ENCODE measurements around the gene EGLN2. TPM values are rescaled to one million over a fixed set of nuclear protein-coding genes. Genes with fewer than 3 reads are reported as not detected.
"Not testable (repeated sequence)": the region's sequence is repeated elsewhere in the genome, so short reads cannot be mapped to it uniquely, and the experiment has no call there.

The EGLN2 gene
- total RNA-seq, 4 donors from 2014 or later = 30.3 to 50.9 (median 33.0) TPM

DNA sequence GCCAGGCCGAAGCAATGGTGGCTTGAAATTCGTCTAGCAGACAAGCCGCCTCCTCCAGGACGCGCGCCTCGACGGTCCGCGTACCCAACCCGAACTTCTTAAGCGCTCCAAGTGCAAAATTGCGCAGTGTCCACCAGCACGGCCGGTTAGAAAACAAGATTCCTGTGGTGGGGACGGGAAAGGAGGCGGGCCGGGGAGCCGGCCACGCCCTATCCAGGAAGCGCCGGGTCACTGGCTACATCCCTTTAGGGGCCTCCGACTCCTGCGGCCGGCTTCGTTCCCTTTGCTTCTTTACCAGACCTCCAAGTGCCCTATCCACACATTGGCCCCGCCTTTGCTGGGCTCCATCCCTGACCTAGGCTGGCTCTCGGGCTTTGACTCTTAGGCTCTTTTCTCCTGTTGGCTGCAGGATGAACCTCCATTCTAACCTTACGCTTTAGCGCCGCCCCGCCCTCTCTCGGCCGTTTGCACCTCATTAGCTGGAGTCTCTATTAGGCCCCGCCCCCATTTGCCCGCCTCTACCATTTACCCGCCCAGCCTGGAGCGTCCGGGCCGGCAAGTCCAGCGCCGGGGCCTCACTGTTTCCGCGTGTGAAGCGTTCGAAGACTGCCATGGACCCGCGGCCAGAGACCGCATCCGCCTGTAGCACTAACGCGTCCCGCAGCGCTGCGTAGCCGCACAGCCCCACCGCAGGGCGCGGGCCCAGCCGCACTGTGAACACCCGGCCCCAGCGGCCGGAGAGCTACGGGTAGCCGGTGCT, 11.8 kb downstream of the EGLN2 start:
- H3K27ac ChIP-seq = peak overlapping the region; percentile 67 to 87 (median 84)
- WGBS, 2 donors = 0 to 4% methylated on average over 12 to 27 of the region's 65 CpGs
- peak overlapping the region; percentile 27 to 66 (median 50) for H3K4me3 ChIP-seq
- H3K9me3 ChIP-seq, DNase-seq, H3K27me3 ChIP-seq: not testable (repeated sequence)
- H3K4me1 ChIP-seq = peaks cover 33 to 72% (median 54%) of the 10 kb centered on the region in 3 donors
- peaks cover 0 to 27% (median 6%) of the 10 kb centered on the region in 3 donors for H3K36me3 ChIP-seq
- intact Hi-C loops (cut with DNase I) = loop anchor here (5.0 kb wide), 1 partner anchor 149 kb away; no protein-coding TSS in a partner anchor
- TF ChIP-seq, protein P1, sequence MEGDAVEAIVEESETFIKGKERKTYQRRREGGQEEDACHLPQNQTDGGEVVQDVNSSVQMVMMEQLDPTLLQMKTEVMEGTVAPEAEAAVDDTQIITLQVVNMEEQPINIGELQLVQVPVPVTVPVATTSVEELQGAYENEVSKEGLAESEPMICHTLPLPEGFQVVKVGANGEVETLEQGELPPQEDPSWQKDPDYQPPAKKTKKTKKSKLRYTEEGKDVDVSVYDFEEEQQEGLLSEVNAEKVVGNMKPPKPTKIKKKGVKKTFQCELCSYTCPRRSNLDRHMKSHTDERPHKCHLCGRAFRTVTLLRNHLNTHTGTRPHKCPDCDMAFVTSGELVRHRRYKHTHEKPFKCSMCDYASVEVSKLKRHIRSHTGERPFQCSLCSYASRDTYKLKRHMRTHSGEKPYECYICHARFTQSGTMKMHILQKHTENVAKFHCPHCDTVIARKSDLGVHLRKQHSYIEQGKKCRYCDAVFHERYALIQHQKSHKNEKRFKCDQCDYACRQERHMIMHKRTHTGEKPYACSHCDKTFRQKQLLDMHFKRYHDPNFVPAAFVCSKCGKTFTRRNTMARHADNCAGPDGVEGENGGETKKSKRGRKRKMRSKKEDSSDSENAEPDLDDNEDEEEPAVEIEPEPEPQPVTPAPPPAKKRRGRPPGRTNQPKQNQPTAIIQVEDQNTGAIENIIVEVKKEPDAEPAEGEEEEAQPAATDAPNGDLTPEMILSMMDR (IDR thresholded peaks at IDR 0.05) = peak in 2 of 6 experiments; percentile 10 to 25

DNA sequence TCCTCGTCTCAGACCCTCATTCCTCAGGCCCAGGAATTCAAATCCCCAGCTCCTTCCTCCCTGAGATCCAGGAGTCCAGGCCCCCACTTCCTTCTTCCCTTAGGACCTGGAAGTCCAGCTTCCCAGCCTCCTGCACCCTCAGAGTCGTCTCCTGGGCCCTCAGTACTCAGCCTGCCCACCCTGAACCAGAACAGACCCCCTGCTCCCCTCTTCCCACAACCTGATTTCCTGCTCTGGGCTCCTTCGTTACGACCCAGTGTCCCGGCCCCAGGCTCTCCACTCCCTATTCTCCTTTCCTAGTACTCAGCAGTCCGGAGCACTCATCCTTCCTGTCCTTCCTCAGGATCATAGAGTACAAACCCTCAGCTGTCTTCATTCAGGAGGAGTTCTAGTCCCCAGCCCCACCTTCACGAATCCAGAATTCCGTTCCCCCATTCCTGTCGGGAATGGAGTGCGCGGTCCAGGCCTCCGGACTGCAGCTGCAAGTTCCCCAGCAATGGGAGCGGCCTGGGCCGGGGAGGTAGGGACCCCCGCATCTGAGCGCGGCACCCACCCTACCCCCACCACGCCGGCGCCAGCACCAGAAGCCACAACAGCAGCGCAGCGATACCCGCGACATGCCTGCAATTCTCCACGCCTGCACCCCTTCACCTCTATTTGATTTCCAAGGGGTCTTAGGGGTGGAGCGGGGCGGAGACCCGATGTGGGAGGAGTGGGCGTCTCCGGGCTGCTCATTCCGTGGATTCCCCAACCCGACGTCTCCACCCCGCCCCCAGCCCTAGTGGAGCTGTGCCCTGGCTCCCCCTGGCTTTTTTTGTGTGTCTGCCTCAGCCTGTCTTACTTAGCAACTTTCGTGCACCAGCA, 12.7 kb downstream of the EGLN2 start:
- no peaks in the 10 kb centered on the region for H3K9me3 ChIP-seq
- no peak for TF ChIP-seq POLR2A (IDR thresholded peaks at IDR 0.05)
- TF ChIP-seq, protein P1 (IDR thresholded peaks at IDR 0.05) = peak in 1 of 6 experiments; percentile 11
- DNase-seq = no peak
- H3K36me3 ChIP-seq = peaks cover 0 to 27% (median 6%) of the 10 kb centered on the region in 3 donors
- intact Hi-C loops (cut with DNase I) = loop anchor here (5.0 kb wide), 1 partner anchor 149 kb away; no protein-coding TSS in a partner anchor
- WGBS, 2 donors = 25 to 29% methylated on average over 21 to 24 of the region's 35 CpGs
- H3K27ac ChIP-seq = peak overlapping the region; percentile 67 to 87 (median 84)
- no peaks in the 10 kb centered on the region for H3K27me3 ChIP-seq
- H3K4me1 ChIP-seq = peaks cover 25 to 63% (median 45%) of the 10 kb centered on the region in 3 donors
- H3K4me3 ChIP-seq = peak overlapping the region; percentile 27 to 66 (median 50)

DNA sequence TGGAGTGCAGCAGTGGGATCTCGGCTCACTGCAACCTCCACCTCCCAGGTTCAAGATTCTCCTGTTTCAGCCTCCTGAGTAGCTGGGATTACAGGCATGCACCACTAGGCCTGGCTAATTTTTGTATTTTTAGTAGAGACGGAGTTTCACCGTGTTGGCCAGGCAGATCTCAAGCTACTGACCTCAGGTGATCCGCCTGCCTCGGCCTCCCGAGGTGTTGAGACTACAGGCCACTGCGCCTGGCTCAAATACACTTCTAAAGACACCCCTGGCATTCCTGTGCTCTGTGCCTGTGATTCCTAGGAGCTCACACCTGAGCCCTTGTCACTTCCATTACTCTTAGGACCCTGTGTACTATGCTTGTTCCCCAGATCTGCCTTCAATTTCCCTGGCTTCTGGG, 13.6 kb downstream of the EGLN2 start:
- H3K36me3 ChIP-seq = peaks cover 0 to 22% (median 6%) of the 10 kb centered on the region in 3 donors
- peak overlapping the region in 1 of 4 donors; percentile 10 for H3K27ac ChIP-seq
- not testable (repeated sequence) for H3K9me3 ChIP-seq, H3K4me3 ChIP-seq, H3K27me3 ChIP-seq, DNase-seq
- intact Hi-C loops (cut with DNase I) = loop anchor here (5.0 kb wide), 1 partner anchor 150 kb away; no protein-coding TSS in a partner anchor
- WGBS, 2 donors = 79 to 91% methylated on average over 7 of the region's 7 CpGs
- peaks cover 19 to 55% (median 38%) of the 10 kb centered on the region in 3 donors for H3K4me1 ChIP-seq

DNA sequence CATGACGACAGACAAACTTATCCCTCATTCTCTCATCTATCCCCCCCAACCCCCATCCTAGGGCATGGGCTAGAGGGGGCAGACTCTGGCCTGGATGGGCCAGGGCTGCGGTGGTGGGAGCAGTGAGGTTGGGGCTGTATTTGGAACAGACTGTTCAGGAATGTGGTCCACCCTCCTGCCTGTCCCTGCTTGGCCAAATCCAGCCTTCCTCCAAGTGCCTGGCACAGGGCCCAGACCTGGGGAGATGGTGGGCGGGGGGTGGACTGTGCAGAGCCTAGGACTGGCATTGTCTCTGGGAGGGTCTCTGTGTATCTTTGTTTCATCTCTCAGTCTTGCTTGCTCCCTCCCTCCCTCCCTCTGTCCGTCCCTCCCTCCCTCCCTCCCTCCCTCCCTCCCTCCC, 14.2 kb downstream of the EGLN2 start:
- H3K27ac ChIP-seq = no peak overlapping the region
- 29 to 39% methylated on average over 3 of the region's 4 CpGs for WGBS, 2 donors
- H3K4me3 ChIP-seq = no peak overlapping the region
- intact Hi-C loops (cut with DNase I) = loop anchor here (5.0 kb wide), 1 partner anchor 151 kb away; no protein-coding TSS in a partner anchor
- no peaks in the 10 kb centered on the region for H3K27me3 ChIP-seq
- TF ChIP-seq POLR2A (IDR thresholded peaks at IDR 0.05) = no peak
- TF ChIP-seq, protein P1 (IDR thresholded peaks at IDR 0.05) = no peak
- H3K36me3 ChIP-seq = peaks cover 0 to 16% (median 6%) of the 10 kb centered on the region in 3 donors
- DNase-seq = no peak
- peaks cover 19 to 54% (median 31%) of the 10 kb centered on the region in 3 donors for H3K4me1 ChIP-seq
- no peaks in the 10 kb centered on the region for H3K9me3 ChIP-seq

DNA sequence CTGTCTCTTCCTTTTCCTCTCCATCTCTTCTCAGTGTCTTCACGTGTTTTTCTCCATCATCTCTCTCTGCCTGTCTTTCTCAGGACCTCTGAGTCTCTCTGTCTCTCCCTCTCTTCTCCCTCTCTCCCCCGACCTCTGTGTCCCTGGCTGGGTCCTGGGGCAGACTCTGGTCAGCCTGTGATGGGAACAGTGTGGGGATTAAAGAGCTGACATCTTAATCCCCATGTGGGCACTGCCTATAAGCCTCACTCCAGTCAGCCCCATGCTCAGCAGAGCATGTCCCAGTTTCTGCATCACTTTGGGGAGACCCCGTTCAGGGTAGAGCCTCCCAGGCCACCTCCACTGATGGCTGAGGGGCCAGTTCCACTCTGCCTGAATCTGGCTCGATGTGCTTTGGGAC, 16.2 kb downstream of the EGLN2 start:
- no peak for DNase-seq
- Histone ChIP-seq H3K4me1 (peaks cover 14 to 53% (median 32%) of the 10 kb centered on the region in 3 donors), H3K27ac (no peak overlapping the region), H3K9me3 (no peaks in the 10 kb centered on the region), H3K4me3 (no peak overlapping the region), H3K27me3 (no peaks in the 10 kb centered on the region), H3K36me3 (no peaks in the 10 kb centered on the region)
- TF ChIP-seq, protein P1 (IDR thresholded peaks at IDR 0.05) = no peak
- no peak for TF ChIP-seq POLR2A (IDR thresholded peaks at IDR 0.05)
- 56 to 68% methylated on average over 2 to 3 of the region's 4 CpGs for WGBS, 2 donors
- intact Hi-C loops (cut with DNase I) = no loop called here

Measured in esophagus squamous epithelium (tissue), 5 donors.